Panc1 (cell line): ENCODE data around the gene SCG3. TPM values are rescaled to one million over a fixed set of nuclear protein-coding genes. Genes with fewer than 3 reads are reported as not detected.

Source experiments
- ATAC-seq: fragments of 200-7000 bp; cut with Tn5 transposase; 2 replicates; pipeline ENCODE4 v1.9.1; 2020; ENCODE audit warnings: mild to moderate bottlenecking, moderate library complexity
- BruUV-seq: library from RNA; stranded (reverse); fragments of 400-500 nt; replicated peaks from 2 replicates; lab custom pipeline; 2021; lab: Mats Ljungman, UMichigan
- CTCF ChIA-PET: fragments of 300-600 bp; sonication (Branson Sonifier 250); formaldehyde crosslinking; loops from one replicate; lab custom pipeline; 2022; ENCODE audit warnings: antibody characterized with exemption; lab: Charles Lee
- POLR2A ChIA-PET: fragments of 300-600 bp; sonication (Branson Sonifier 250); formaldehyde crosslinking; loops from one replicate; lab custom pipeline; 2022; ENCODE audit warnings: antibody characterized with exemption; lab: Charles Lee
- DNase-seq: peaks from one replicate; pipeline ENCODE4 v3.0.0-alpha.2; 2010; ENCODE audit warnings: low read depth, low spot score
- H3K27ac ChIP-seq: 2 replicates; pipeline ENCODE4 v1.5.1; 2011; ENCODE audit warnings: mild to moderate bottlenecking, low read length, inconsistent platforms
- H3K27me3 ChIP-seq: fragments of 200-500 bp; sonication (Bioruptor generic); 2 replicates; pipeline ENCODE4 v1.6.0; 2014; ENCODE audit warnings: low read length, inconsistent platforms; ENCODE audit not compliant: control insufficient read depth, insufficient read depth
- H3K36me3 ChIP-seq: fragments of 200-500 bp; sonication (Bioruptor generic); 2 replicates; pipeline ENCODE4 v1.5.1; 2014; ENCODE audit warnings: inconsistent platforms, mild to moderate bottlenecking, low read length, moderate library complexity; ENCODE audit not compliant: control insufficient read depth, insufficient read depth
- H3K4me1 ChIP-seq: 2 replicates; pipeline ENCODE4 v1.5.1; 2011; ENCODE audit warnings: inconsistent platforms, mild to moderate bottlenecking, low read length, moderate library complexity; ENCODE audit not compliant: control insufficient read depth, insufficient read depth
- H3K4me3 ChIP-seq, 2 experiments: 2 replicates each; pipeline ENCODE4 v1.5.1; 2011 to 2012; ENCODE audit warnings: low read depth in 2 of 2, low read length in 2 of 2, mild to moderate bottlenecking in 2 of 2, inconsistent platforms in 1 of 2, moderate library complexity in 1 of 2
- H3K9me3 ChIP-seq: fragments of 200-500 bp; sonication (Bioruptor generic); 2 replicates; pipeline ENCODE4 v1.5.1; 2014; ENCODE audit warnings: low read depth, mild to moderate bottlenecking, inconsistent platforms, low read length, moderate library complexity; ENCODE audit not compliant: control insufficient read depth, insufficient read depth
- CTCF ChIP-seq: fragments of 450-650 bp; IDR thresholded peaks from 2 replicates; pipeline ENCODE4 v1.5.1; 2017; ENCODE audit warnings: mild to moderate bottlenecking
- POLR2AphosphoS5 ChIP-seq: IDR thresholded peaks from 2 replicates; pipeline ENCODE4 v1.6.1; 2012; ENCODE audit warnings: mild to moderate bottlenecking, low read depth, low read length, moderate library complexity
- REST ChIP-seq, 2 experiments: IDR thresholded peaks; 2 replicates each; pipeline ENCODE4 v1.6.1; 2011 to 2012; ENCODE audit warnings: low read depth in 2 of 2, control low read depth in 1 of 2, low read length in 1 of 2, mild to moderate bottlenecking in 1 of 2, moderate library complexity in 1 of 2; ENCODE audit not compliant: insufficient read depth in 1 of 2
- SIN3A ChIP-seq: IDR thresholded peaks from 2 replicates; pipeline ENCODE4 v1.6.1; 2012; ENCODE audit warnings: low read depth, mild to moderate bottlenecking, low read length, moderate library complexity, borderline replicate concordance; ENCODE audit not compliant: insufficient read depth
- TCF7L2 ChIP-seq: IDR thresholded peaks from 2 replicates; pipeline ENCODE4 v1.6.1; 2011; ENCODE audit warnings: mild to moderate bottlenecking, low read depth, low read length, inconsistent platforms
- in situ Hi-C: cut with HindIII; loops from 2 replicates; pipeline ENCODE4 v1.10.0; 2016; ENCODE audit warnings: low sequenced_read_pairs, low pct_unique_long_range_greater_than_20kb
- intact Hi-C: fragments of 100-400 bp; cut with micrococcal nuclease; formaldehyde crosslinking; loops from one replicate; pipeline ENCODE4 v1.10.0; 2022; ENCODE audit not compliant: unreplicated experiment
- total RNA-seq: library from RNA; stranded (reverse); gene quantifications from one replicate; pipeline ENCODE4 v1.2.1, GENCODE V29; 2021; ENCODE audit not compliant: unreplicated experiment

SCG3 gene
- total RNA-seq, 1 experiment from 2014 or later: 0.62 TPM

GRCh38 chr15:51688863-51689262, 7.6 kb downstream of the SCG3 start:
- Histone ChIP-seq H3K27ac (no peak overlapping the region), H3K4me3 (no peak overlapping the region), H3K36me3 (no peaks in the 10 kb centered on the region), H3K27me3 (peaks cover 34% of the 10 kb centered on the region), H3K4me1 (no peaks in the 10 kb centered on the region), H3K9me3 (no peaks in the 10 kb centered on the region)
- in situ Hi-C loops (no loop called here), intact Hi-C loops (no loop called here)
- DNase-seq (no peak), ATAC-seq (no peak)
- peak; percentile 17; the same call in 1 of the 2 replicates for TF ChIP-seq CTCF
- no peak for TF ChIP-seq POLR2AphosphoS5
- ChIA-PET POLR2A (no interaction called here), CTCF (no interaction called here)
- BruUV-seq: no TSS peak

- peaks cover 19% of the 10 kb centered on the region for H3K27me3 ChIP-seq
- ChIA-PET POLR2A (no interaction called here), CTCF (no interaction called here)
- no peaks in the 10 kb centered on the region for H3K9me3 ChIP-seq
- TF ChIP-seq POLR2AphosphoS5: no peak
- no peak for TF ChIP-seq REST (IDR thresholded peaks at IDR 0.05; ENCODE audit: insufficient read depth in 1 of 2, low read depth in 2 of 2, low read length in 1 of 2)
- TF ChIP-seq CTCF: no peak
- TF ChIP-seq TCF7L2: no peak
- TF ChIP-seq SIN3A: no peak
- BruUV-seq: no TSS peak
- no peak overlapping the region for H3K4me3 ChIP-seq
- intact Hi-C loops (no loop called here), in situ Hi-C loops (no loop called here)
- no peak overlapping the region for H3K27ac ChIP-seq
- H3K4me1 ChIP-seq: no peaks in the 10 kb centered on the region
- H3K36me3 ChIP-seq: no peaks in the 10 kb centered on the region
- DNase-seq (no peak), ATAC-seq (no peak)
Measured at GRCh38 chr15:51692154-51692553, 10.9 kb downstream of the SCG3 start.
